HG03135 (cell line): ENCODE data around the gene ZNF668.

Experiments
- ATAC-seq: cut with Tn5 transposase; IDR thresholded peaks from one replicate; pipeline ENCODE4 v1.9.1; 2021; ENCODE audit warnings: mild to moderate bottlenecking, moderate library complexity; ENCODE audit not compliant: unreplicated experiment

Gene ZNF668

DNA sequence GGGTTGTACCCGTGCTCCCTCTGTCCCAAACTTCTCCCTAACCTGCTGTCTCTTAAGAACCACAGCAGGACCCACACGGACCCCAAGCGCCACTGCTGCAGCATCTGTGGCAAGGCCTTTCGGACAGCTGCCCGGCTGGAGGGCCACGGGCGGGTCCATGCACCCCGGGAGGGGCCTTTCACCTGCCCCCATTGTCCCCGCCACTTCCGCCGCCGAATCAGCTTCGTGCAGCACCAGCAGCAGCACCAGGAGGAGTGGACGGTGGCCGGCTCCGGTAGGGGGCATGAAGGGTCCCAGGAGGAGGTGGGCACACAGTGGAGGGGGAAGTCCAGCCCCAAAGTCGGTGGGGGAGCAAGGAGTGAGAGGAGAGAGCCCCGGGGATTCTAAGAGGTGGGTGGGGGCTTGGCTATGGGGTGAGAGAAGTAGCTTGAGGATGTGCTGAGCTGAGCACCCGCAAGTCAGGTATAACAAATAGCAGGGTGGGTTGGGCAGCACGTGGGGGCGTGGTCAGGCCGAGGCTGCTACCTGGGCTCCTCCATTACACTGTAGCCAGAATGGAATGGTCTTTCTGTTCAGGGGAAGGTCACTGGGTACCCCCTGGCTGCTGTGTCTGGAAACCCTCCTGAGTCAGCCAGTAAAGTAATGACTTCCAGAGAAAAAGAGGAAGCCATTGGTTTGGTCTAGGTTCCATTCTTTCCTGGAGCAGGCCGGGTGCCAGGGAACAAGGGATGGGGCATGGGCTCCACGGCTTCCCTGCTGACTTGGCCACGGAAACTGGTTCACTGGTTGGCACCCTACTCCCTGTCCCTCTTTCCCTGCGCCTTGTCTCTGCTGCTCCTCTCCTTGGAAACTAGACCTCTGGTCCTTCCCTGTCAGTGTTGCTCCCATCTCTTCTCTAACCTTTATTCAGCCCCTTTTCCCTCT is 7.7 kb upstream of the ZNF668 start:
- no peak for ATAC-seq

DNA sequence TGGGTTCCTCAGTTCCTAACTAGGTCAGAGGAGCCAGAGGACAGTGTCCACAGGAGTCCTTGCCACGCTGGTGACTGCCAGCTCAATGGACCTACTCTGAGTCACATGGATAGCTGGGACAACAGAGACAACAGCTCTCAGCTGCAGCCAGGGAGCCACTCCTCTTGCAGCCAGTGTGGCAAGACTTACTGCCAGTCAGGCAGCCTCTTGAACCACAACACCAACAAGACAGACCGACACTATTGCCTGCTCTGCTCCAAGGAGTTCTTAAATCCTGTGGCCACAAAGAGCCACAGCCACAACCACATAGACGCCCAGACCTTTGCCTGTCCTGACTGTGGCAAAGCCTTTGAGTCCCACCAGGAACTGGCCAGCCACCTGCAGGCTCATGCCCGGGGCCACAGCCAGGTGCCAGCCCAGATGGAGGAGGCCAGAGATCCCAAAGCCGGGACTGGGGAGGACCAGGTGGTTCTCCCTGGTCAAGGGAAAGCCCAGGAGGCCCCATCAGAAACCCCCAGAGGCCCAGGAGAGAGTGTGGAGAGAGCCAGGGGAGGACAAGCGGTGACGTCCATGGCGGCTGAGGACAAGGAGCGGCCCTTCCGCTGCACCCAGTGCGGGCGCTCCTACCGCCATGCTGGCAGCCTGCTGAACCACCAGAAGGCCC is 6.8 kb upstream of the ZNF668 start:
- no peak for ATAC-seq

DNA sequence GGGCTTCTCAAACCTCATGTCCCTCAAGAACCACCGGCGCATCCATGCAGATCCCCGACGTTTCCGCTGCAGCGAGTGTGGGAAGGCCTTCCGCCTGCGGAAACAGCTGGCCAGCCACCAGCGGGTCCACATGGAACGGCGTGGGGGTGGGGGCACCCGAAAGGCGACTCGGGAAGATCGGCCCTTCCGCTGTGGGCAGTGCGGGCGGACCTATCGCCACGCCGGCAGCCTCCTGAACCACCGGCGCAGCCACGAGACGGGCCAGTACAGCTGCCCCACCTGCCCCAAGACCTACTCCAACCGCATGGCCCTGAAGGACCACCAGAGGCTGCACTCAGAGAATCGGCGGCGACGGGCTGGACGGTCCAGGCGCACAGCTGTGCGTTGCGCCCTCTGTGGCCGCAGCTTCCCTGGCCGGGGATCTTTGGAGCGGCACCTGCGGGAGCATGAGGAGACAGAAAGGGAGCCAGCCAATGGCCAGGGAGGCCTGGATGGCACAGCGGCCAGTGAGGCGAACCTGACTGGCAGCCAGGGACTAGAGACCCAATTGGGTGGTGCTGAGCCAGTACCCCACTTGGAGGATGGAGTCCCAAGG is 6.1 kb upstream of the ZNF668 start:
- ATAC-seq: no peak

DNA sequence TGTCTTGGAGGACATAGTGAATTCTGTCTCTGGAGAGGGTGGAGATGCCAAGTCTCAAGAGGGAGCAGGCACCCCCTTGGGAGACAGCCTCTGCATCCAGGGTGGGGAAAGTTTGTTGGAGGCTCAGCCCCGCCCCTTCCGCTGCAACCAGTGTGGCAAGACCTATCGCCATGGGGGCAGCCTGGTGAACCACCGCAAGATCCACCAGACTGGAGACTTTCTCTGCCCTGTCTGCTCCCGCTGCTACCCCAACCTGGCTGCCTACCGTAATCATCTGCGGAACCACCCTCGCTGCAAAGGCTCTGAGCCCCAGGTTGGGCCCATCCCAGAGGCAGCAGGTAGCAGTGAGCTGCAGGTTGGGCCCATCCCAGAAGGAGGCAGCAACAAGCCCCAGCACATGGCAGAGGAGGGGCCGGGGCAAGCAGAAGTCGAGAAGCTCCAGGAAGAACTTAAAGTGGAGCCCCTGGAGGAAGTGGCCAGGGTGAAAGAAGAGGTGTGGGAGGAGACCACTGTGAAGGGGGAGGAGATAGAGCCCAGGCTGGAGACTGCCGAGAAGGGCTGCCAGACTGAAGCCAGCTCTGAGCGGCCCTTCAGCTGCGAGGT is 5.4 kb upstream of the ZNF668 start:
- no peak for ATAC-seq

DNA sequence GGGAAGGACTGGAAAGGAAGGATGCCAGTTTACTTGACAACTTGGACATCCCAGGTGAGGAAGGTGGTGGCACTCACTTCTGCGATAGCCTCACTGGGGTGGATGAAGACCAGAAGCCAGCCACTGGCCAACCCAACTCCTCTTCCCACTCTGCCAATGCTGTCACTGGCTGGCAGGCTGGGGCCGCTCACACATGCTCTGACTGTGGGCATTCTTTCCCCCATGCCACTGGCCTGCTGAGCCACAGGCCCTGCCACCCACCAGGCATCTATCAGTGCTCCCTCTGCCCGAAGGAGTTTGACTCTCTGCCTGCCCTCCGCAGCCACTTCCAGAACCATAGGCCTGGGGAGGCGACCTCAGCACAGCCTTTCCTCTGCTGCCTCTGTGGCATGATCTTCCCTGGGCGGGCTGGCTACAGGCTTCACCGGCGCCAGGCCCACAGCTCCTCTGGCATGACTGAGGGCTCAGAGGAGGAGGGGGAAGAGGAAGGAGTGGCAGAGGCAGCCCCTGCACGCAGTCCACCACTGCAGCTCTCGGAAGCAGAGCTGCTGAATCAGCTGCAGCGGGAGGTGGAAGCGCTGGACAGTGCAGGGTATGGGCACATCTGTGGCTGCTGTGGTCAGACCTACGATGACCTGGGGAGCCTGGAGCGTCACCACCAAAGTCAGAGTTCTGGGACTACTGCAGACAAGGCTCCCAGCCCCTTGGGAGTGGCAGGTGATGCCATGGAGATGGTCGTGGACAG is 4.7 kb upstream of the ZNF668 start:
- ATAC-seq: no peak

DNA sequence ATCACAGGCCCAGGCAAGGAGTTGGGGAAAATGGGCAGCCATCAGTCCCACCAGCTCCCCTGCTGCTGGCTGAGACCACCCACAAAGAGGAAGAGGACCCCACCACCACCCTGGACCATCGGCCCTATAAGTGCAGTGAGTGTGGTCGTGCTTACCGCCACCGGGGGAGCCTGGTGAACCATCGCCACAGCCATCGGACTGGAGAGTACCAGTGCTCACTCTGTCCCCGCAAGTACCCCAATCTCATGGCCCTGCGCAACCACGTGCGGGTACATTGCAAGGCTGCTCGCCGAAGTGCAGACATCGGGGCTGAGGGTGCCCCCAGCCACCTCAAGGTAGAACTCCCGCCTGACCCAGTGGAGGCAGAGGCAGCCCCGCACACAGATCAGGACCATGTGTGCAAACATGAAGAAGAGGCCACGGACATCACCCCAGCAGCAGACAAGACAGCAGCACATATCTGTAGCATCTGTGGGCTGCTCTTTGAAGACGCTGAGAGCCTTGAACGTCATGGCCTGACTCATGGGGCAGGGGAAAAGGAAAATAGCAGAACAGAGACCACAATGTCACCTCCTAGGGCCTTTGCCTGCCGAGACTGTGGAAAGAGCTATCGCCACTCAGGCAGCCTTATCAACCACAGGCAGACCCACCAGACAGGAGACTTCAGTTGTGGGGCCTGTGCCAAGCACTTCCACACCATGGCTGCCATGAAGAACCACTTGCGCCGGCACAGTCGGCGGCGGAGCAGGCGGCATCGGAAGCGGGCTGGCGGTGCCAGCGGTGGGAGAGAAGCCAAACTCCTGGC is 3.8 kb upstream of the ZNF668 start:
- no peak for ATAC-seq

DNA sequence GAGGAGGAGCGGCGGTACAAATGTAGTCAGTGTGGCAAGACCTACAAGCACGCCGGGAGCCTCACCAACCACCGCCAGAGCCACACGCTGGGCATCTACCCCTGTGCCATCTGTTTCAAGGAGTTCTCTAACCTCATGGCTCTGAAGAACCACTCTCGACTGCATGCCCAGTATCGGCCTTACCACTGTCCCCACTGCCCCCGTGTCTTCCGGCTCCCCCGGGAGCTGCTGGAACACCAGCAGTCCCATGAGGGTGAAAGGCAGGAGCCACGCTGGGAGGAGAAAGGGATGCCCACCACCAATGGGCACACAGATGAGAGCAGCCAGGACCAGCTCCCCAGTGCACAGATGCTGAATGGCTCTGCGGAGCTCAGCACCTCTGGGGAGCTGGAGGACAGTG is 3.0 kb upstream of the ZNF668 start:
- no peak for ATAC-seq

DNA sequence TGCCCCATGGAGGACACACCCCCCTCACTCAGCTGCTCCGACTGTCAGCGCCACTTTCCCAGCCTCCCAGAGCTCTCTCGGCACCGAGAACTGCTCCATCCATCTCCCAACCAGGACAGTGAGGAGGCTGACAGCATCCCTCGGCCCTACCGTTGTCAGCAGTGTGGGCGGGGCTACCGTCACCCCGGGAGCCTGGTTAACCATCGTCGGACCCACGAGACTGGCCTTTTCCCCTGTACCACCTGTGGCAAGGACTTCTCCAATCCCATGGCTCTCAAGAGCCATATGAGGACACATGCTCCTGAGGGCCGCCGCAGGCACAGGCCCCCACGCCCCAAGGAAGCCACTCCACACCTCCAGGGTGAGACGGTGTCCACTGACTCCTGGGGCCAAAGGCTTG is 2.3 kb upstream of the ZNF668 start:
- ATAC-seq: no peak

DNA sequence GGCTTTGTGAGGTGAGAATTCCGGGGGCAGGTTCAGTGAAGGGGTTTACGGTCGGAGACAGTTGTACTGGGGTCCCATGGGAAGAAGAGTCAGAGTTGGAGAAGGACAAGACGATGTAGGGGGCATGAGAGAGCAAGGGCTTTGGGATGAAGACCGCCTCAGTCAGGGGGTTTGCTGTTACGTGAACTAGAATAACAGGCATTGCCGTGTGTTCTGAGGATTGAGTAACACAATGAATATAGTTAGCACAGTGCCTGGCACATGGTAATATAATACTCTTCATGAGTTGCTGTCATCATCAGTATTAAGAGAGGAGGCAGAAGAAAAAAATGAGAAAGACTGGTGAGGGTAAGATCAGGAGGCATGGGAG is 759 bp upstream of the ZNF668 start:
- no peak for ATAC-seq

DNA sequence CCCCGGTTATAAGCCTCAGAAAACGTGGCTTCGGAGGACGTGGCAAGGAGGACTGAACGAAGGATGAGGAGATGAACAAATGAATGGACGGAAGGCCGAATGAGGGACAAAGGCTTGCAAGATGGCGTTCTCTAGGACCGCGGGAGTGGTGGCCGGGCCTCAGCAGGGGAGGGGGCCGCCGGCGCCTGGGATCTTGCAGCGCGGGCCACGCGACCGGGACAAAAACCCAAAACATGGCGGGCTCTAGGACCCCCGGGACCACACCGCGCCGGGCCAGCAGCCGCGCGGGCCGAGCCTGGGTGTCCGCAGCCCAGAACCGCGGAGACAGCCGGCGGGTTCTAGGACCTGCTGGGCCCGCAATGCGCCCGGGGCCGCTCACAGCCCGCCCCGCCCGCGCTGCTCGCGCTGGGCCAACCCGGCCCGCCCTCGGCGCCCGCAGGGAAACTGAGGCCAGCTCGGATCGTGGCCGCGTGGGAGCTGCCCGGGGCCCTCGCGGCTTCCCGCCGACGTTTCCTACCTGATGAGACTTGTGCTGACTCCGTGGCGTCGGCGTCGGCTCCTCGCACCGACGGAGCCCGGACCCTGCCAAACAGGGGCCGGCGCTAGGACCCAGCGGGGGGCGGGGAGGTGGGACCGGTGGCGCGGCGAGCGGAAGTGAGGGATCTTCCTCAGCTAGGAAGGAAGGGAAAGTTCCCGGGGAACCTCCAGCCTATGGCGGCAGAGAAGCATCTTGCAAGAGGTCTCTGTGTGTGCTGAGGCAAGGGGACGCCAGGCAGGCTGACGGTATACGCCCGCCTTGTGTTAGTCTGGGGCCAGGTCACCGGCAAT is 684 bp downstream of the ZNF668 start:
- peak; percentile 49 for ATAC-seq

DNA sequence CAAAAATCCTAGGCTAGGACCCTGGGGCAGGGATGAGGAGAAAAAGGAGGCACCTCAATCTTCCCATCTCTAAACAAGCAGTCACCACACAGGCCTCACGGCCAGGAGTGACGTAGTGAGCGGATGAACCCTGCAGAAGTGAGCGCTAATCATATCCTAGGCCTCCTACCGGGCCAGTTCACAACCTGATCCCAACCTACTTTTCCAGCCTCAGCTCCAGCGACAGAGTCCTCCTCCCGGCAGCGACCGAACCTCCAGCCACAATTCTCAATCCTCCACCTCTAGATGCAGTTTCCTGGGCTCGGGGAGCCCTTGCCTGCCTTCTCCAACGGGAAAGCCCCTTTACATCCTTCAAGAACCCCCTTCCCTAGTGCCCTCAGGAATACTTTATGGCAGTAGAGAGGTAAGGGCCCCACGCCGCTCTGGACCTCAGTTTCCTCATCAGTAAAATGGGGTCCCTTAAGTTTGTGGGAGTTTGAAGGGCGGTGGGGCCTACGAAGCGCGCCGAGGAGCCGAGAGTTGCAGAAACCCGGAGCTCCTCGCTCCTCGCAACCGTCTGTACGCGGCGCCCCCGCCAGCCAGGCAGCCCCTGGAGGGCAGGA is 1.4 kb downstream of the ZNF668 start:
- peak; percentile 0 for ATAC-seq

DNA sequence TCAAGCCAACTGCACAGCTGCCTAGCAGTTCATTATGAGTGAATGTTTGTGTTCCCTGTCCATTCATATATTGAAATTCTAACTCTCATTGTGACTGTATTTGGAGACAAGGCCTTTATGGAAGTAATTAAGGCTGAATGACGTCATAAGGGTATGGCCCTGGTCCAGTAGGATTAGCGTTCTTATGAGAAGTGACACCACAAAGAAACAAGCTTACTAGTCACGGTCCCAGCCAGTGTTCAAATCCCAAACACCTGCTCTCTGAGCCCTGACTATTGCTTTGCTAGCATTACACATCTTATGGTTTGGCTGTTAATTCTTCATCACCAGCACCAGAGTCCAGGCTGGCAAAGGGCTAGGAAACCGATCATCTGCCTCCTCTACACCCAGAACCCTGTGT is 2.2 kb downstream of the ZNF668 start:
- no peak for ATAC-seq

DNA sequence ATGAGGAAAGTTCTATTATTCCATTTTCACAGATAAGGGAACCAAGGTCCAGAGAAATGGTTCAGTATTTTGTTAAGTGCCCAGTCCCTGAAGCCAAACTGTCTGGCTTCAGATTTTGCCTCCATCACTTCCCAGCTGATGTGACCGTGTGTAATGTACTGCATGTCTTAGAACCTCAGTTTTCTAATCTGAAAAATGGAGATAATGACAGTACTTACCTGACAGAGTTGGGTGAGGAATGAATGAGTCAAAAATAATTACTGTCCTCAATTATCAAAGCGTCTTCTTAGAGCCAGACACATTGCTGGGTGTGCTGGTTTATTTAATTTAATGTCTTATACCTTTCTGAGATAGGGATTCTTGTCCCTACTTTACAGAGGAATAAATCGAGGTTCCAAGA is 6.7 kb downstream of the ZNF668 start:
- no peak for ATAC-seq

DNA sequence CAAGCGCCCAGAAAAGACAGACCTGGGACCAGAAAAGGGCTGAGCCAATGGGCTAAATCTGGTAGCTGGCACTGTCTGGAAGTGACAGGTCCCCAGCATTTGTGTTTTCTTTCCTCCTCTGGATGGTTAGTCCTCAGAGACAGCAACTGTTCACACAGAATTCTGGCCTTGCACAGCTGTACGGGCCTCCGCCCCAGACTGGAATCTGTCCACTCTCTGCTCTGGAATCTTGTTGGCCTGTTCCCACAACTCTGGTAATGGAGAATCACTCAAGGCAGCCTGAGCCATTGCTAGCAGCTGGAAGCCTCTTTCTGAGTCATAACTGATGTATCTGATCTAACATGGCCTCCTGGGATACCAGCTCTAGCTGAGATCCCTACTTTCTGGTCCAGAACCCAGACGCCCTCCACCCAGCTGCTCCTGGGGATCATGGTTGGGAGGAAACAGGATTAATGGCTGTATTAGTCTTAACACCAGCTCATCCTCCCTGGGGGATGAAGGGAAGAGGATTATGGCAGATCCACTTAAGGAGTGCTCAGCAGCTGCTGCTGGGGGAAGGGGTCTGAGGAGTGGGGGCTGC is 9.1 kb downstream of the ZNF668 start:
- ATAC-seq: no peak

DNA sequence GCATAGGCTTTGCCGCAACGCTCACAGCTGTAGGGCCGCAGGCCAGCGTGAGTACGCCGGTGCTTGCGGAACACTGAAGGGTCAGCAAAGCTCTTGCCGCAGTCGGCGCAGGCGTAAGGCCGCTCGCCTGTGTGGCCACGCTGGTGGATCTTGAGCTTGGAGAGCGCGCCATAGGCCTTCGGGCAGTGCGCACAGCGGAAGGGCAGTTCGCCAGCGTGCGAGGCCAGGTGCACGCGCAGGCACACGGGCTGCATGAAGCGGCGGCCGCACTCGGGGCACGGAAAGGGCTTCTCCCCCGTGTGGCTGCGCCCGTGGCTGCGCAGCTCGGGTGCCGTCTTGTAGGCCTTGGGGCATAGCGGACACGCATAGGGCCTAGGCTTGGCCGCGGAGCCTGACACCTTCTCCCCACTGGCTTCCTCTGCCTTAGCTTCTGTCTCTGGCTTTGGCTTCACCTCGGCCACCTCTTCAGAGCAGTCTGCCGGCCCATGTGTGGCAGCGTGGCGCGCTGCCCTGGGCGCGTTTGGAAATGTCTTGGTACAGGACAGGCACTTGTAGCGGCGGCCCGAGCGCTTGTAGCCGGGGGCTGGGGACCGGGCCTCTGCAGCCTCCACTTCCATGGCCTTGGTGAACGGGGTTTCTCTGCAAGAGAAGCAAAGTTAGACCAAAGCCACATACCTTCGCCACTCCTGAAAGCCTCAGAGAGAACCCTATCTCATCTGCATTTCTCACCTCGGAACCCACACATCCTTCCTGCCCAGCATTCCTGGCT is 10.0 kb downstream of the ZNF668 start:
- ATAC-seq: no peak

DNA sequence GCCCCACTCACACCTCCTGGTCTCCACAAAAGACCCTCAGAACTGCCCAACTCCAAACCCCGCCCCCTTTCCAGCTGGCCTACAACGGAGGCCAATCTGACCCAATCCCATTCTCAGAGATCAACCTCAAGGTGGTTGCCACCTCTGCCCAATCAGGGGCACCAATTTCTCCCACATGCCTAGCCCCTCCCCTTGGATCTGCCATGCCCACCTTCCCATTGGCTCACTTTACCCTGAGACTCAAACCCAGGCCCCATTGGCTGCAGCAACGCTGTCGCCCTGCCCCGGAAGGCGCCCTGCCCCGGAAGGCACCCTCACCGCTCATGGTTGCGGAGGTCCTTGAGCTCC is 10.6 kb downstream of the ZNF668 start:
- ATAC-seq: no peak

DNA sequence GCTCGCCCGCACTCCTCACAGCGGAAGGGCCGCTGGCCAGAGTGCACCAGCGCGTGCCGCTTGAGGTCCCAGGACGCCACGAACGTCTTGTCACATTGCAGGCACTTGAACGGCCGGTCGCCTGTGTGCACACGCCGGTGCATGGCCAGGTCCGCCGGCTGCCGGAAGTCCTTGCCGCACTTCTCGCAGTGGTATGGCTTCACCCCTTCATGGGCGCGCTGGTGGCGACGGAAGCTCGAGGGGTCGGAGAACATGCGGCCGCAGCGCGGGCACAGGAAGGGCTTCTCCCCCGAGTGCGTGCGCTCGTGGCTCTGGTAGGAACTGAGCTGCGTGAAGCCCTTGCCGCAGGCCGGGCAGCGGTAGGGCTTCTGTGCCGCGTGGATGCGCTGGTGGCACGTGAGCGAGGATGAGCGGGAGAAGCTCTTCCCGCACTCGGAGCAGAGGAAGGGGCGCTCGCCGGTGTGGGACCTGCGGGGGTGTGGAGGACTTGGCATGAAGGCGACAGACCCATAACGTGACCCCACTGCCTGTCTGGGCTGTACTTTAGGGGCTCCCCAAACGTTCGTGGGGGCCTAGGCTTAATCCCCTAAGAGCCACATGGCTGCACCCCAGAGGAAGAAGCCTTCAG is 12.1 kb downstream of the ZNF668 start:
- ATAC-seq: no peak
